Activated CD8-positive, alpha-beta memory T cell treated with anti-CD3 and anti-CD28 coated beads for 4 hours (primary cell): ENCODE data around the gene HOXB8.

Experiments
- DNase-seq, 2 donors: peaks; one replicate each; pipeline ENCODE4 v3.0.0-alpha.2; 2020; ENCODE audit warnings: low read depth in 2 of 2

The HOXB8 gene

GRCh38 chr17:48567646-48568354 lies 47.3 kb downstream of the HOXB8 start:
- no peak for DNase-seq

- no peak for DNase-seq
Measured at GRCh38 chr17:48567209-48567608, 47.9 kb downstream of the HOXB8 start.

DNA sequence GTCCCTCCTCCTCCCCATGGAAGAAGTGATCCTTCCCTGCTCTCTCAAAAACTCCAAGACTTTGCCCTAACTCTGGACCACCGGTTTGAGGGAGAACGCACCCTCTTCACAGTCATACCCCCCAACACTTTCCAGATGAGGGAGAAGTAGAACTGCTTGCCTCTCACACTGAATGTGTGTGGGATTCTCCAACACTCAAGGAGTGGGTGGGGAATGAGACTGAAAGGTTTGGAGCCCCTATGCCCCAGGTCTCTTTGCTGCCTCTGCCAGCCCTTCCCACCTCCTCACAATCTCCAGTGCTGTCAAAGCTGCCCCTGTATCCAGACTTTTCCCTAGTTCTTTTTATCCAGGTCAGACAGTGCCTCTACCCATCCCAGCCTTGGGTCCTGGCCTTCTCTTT lies 48.4 kb downstream of the HOXB8 start:
- DNase-seq = no peak

GRCh38 chr17:48565925-48566710 lies 49.0 kb downstream of the HOXB8 start:
- DNase-seq = no peak

GRCh38 chr17:48565022-48565554 lies 50.0 kb downstream of the HOXB8 start:
- DNase-seq = no peak

DNA sequence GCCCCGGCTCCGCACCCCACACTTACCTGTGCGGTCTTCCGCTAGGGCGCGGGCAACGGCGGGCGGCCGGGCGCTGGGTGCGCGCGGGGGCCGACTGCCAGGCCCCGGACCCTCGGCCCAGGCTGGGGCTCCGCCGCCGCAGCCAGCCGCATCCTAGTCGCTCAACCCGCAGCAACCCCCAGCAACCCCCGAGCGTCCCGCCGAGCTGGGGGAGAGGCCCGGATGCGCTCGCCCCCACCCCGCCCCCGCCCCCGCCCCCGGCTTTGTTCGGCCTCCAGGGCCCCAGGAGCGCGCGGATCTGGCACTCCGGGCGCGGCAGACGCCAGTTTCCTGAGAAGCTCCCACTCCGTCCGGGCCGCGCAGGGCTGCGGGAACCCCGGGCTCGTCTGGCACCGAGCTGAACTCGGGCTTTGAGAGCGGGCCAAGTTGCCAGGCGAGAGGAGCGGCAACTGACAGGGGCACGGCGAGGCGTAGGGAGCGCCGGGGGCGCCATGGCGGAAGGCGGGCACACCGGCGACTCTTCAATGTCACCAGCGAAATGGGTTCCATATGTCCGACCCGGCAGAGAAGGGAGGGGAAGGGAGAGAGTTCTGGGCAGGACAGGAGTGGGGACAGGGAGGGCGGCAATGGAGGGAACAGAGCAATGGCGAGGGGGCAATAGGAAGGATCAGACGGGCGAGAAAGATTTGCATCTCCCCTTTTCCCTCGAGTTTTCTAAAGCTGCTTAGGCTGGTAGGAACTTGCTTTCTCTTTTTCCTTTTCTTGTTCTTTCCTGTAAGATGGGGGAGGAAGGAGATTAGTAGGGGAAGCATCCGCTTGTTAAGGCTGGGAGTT lies 50.7 kb downstream of the HOXB8 start:
- DNase-seq = no peak

DNA sequence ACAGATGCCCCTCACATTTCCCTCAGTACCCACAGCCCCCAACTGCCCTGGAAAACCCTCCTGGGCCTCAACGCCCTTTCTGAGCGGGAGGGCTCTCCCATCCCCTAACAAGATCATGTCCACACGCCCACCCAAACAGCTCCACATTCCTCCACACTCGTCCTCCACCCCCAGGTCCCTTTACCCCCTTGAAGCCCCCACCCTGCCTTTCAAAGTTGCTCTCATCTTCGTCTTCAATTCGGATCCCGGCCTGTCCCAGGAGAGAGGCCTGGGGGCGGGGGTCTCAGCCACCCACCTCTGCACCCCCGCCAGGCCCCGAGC lies 51.3 kb downstream of the HOXB8 start:
- DNase-seq = no peak

GRCh38 chr17:48563385-48563838 lies 51.7 kb downstream of the HOXB8 start:
- no peak for DNase-seq

DNA sequence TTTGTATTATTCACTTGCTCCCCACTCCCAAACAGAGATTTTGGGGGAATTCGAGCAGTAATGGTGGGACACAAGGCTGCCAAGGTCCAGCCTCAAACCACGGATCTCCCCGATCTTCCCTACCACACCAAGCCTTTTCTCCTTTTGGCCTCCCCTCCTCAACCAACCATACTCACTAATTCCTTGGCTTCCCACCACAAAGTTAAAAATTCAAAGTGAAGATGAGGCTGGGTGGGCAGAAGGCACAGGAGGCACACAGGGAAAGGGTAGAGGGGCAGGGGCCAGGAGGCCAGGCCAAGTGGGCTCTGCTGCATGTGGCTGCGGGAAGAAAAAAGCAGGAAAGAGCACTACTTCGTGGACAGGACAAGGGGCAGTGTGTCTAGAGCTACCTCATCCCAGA lies 52.2 kb downstream of the HOXB8 start:
- no peak for DNase-seq
